ENCODE measurements around the gene DNAJC17.

GRCh38 chr15:40723919-40724318 is 83.4 kb downstream of the DNAJC17 start:
- TF ChIP-seq ZSCAN5A (CRISPR knock-in tag; IDR thresholded peaks at IDR 0.05; ENCODE audit: borderline replicate concordance) (no peak), CTCF (CRISPR knock-in tag; IDR thresholded peaks at IDR 0.05) (no peak), ZNF484 (CRISPR knock-in tag; IDR thresholded peaks at IDR 0.05; ENCODE audit: borderline replicate concordance, low read depth) (no peak), ZFP36L1 (CRISPR knock-in tag; IDR thresholded peaks at IDR 0.05) (no peak), TCF7L2 (IDR thresholded peaks at IDR 0.05; ENCODE audit: low read depth, low read length) (no peak), ATRX (CRISPR knock-in tag; IDR thresholded peaks at IDR 0.05; ENCODE audit: borderline replicate concordance) (no peak), ZBTB26 (CRISPR knock-in tag; IDR thresholded peaks at IDR 0.05; ENCODE audit: borderline replicate concordance) (no peak), PTBP1 (IDR thresholded peaks at IDR 0.05; ENCODE audit: low read depth, low read length, poor library complexity, severe bottlenecking) (no peak), ZNF678 (CRISPR knock-in tag; IDR thresholded peaks at IDR 0.05) (no peak), ZNF121 (CRISPR knock-in tag; IDR thresholded peaks at IDR 0.05) (no peak), MXI1 (IDR thresholded peaks at IDR 0.05; ENCODE audit: borderline replicate concordance, low read depth, low read length) (no peak), CHCHD3 (CRISPR knock-in tag; IDR thresholded peaks at IDR 0.05) (no peak)

Measured in HepG2 (cell line).